Trophoblast cell (in vitro differentiated cells and primary cell): ENCODE results near the gene TMEM198.

Experiments used
- DNase-seq, 2 donors: peaks; one replicate each; pipeline ENCODE4 v3.0.0-alpha.2; 2016
- H2AFZ ChIP-seq: 2 replicates; pipeline ENCODE4 v1.6.1; 2013; ENCODE audit warnings: low read length, moderate library complexity, mild to moderate bottlenecking; ENCODE audit not compliant: insufficient read depth, poor library complexity
- H2AK5ac ChIP-seq: 2 replicates; pipeline ENCODE4 v1.6.1; 2013; ENCODE audit warnings: mild to moderate bottlenecking, low read length
- H2BK120ac ChIP-seq: 2 replicates; pipeline ENCODE4 v1.6.1; 2013; ENCODE audit warnings: low read length, mild to moderate bottlenecking, moderate library complexity; ENCODE audit not compliant: insufficient read depth, poor library complexity
- H2BK12ac ChIP-seq: 2 replicates; pipeline ENCODE4 v1.6.1; 2013; ENCODE audit warnings: mild to moderate bottlenecking, low read length, moderate library complexity
- H2BK5ac ChIP-seq: 2 replicates; pipeline ENCODE4 v1.6.1; 2013; ENCODE audit warnings: low read length, low read depth, moderate library complexity, mild to moderate bottlenecking; ENCODE audit not compliant: poor library complexity
- H3K14ac ChIP-seq: 2 replicates; pipeline ENCODE4 v1.6.1; 2013; ENCODE audit warnings: mild to moderate bottlenecking, low read length
- H3K18ac ChIP-seq: 2 replicates; pipeline ENCODE4 v1.6.1; 2013; ENCODE audit warnings: mild to moderate bottlenecking, low read length
- H3K23ac ChIP-seq: 2 replicates; pipeline ENCODE4 v1.6.1; 2013; ENCODE audit warnings: low read length
- H3K27ac ChIP-seq: 2 replicates; pipeline ENCODE4 v1.5.1; 2013; ENCODE audit warnings: low read depth, mild to moderate bottlenecking, inconsistent platforms, low read length, moderate library complexity
- H3K27me3 ChIP-seq: 2 replicates; pipeline ENCODE4 v1.6.1; 2013; ENCODE audit warnings: inconsistent platforms, mild to moderate bottlenecking, low read length, moderate library complexity; ENCODE audit not compliant: insufficient read depth
- H3K36me3 ChIP-seq, 2 experiments: 1 replicate in 1 of 2; 2 replicates in 1 of 2; pipeline ENCODE4 v1.6.1; 2013; ENCODE audit warnings: low read length in 2 of 2, mild to moderate bottlenecking in 2 of 2, moderate library complexity in 1 of 2; ENCODE audit not compliant: insufficient read depth in 2 of 2, control insufficient read depth in 1 of 2
- H3K4ac ChIP-seq: 2 replicates; pipeline ENCODE4 v1.6.1; 2013; ENCODE audit warnings: low read depth, mild to moderate bottlenecking, low read length, moderate library complexity
- H3K4me1 ChIP-seq, 2 experiments: 1 replicate in 1 of 2; 2 replicates in 1 of 2; pipeline ENCODE4 v1.6.1; 2013; ENCODE audit warnings: low read length in 2 of 2, mild to moderate bottlenecking in 2 of 2, moderate library complexity in 1 of 2; ENCODE audit not compliant: insufficient read depth in 2 of 2, control insufficient read depth in 1 of 2
- H3K4me2 ChIP-seq: 2 replicates; pipeline ENCODE4 v1.6.1; 2013; ENCODE audit warnings: inconsistent platforms, mild to moderate bottlenecking, low read length, moderate library complexity
- H3K4me3 ChIP-seq: 2 replicates; pipeline ENCODE4 v1.5.1; 2013; ENCODE audit warnings: mild to moderate bottlenecking, low read depth, low read length, inconsistent platforms
- H3K79me1 ChIP-seq: one replicate; pipeline ENCODE4 v1.6.1; 2013; ENCODE audit warnings: low read length
- H3K79me2 ChIP-seq: 2 replicates; pipeline ENCODE4 v1.6.1; 2013; ENCODE audit warnings: low read length, mild to moderate bottlenecking; ENCODE audit not compliant: control insufficient read depth, insufficient read depth, poor library complexity
- H3K9ac ChIP-seq: 2 replicates; pipeline ENCODE4 v1.6.1; 2013; ENCODE audit warnings: mild to moderate bottlenecking, low read length
- H3K9me3 ChIP-seq: 2 replicates; pipeline ENCODE4 v1.6.1; 2013; ENCODE audit warnings: low read depth, mild to moderate bottlenecking, control low read depth, inconsistent platforms, low read length; ENCODE audit not compliant: insufficient read depth
- H4K12ac ChIP-seq: 2 replicates; pipeline ENCODE4 v1.6.1; 2013; ENCODE audit warnings: low read depth, mild to moderate bottlenecking, low read length, moderate library complexity
- H4K8ac ChIP-seq: 2 replicates; pipeline ENCODE4 v1.6.1; 2013; ENCODE audit warnings: low read depth, mild to moderate bottlenecking, low read length, moderate library complexity
- H4K91ac ChIP-seq: one replicate; pipeline ENCODE4 v1.6.1; 2013; ENCODE audit warnings: low read depth, mild to moderate bottlenecking, low read length, moderate library complexity
- WGBS: extraction: QIAGEN DNeasy Blood & Tissue Kit; methylation state at CpG from one replicate; pipeline ENCODE4 v1.1.7; 2013; ENCODE audit warnings: missing lambda C conversion rate; ENCODE audit not compliant: insufficient read length, insufficient coverage; ENCODE audit errors: extremely low coverage; 5-methylcytosine and 5-hydroxymethylcytosine counted together

TMEM198 gene

DNA sequence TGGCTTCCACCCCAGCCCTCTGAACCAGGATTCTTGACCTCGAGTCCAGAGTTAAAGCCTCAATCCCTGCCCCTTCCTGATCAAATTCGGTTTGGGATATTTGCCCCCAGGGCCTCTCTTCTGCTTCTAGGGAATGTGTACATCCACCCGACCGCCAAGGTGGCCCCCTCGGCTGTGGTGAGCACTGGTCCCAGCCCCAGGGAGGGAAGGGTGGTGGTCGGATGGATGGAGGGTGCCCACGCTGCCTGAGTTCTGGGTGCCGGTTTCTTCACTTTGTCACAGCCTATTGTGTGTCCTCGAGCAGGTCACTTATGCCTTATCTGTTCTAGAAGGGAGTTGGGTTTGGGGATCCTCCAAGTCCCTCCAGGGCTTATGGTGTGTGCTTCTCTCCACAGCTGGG lies 38.2 kb upstream of the TMEM198 start:
- H4K12ac ChIP-seq, result no peak overlapping the region
- peaks cover 38% of the 10 kb centered on the region in 2 experiments for H3K36me3 ChIP-seq
- no peak overlapping the region for H3K23ac ChIP-seq
- no peaks in the 10 kb centered on the region for H3K79me2 ChIP-seq
- H2AFZ ChIP-seq, result no peak overlapping the region
- no peak for DNase-seq
- no peak overlapping the region for H3K4ac ChIP-seq
- H3K4me3 ChIP-seq, result no peak overlapping the region
- no peaks in the 10 kb centered on the region for H3K9me3 ChIP-seq
- no peak overlapping the region for H2BK12ac ChIP-seq
- H2BK5ac ChIP-seq, result no peak overlapping the region
- no peak overlapping the region for H4K8ac ChIP-seq
- H3K14ac ChIP-seq, result no peak overlapping the region
- H2AK5ac ChIP-seq, result no peak overlapping the region
- H2BK120ac ChIP-seq, result no peak overlapping the region
- peaks cover 14 to 24% of the 10 kb centered on the region in 2 experiments for H3K4me1 ChIP-seq
- no peak overlapping the region for H3K27ac ChIP-seq
- H3K18ac ChIP-seq, result no peak overlapping the region
- no peak overlapping the region for H4K91ac ChIP-seq
- H3K9ac ChIP-seq, result no peak overlapping the region
- H3K27me3 ChIP-seq, result no peaks in the 10 kb centered on the region
- no peak overlapping the region for H3K4me2 ChIP-seq
- no CpG with 5 or more reads among the region's 9 CpGs for WGBS
- peaks cover 5% of the 10 kb centered on the region for H3K79me1 ChIP-seq

DNA sequence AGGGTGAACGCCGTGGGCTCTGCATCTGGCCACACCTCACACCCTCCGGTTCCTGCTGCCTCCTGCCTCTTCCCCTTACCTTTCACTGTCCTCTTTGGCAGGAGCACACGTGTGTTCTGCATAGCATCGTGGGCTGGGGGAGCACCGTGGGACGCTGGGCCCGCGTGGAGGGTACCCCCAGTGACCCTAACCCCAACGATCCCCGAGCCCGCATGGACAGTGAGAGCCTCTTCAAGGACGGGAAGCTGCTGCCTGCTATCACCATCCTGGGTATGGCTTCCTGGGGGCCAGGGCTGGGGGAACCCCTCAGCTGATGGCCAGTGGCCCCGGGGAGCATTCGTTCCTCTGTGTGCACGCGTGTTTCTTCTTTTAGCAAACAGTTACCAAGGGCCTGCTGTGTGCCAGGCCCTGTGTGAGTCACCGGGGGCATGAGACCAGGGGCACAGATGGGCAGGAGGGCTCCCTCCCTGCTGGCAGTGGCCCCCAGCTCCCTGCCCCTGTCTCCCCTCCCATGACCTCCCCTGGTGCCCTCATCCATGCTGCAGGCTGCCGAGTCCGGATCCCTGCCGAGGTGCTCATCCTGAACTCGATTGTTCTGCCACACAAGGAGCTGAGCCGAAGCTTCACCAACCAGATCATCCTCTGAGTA lies 37.6 kb upstream of the TMEM198 start:
- H3K36me3 ChIP-seq, result peaks cover 38% of the 10 kb centered on the region in 2 experiments
- DNase-seq, result no peak
- H3K9ac ChIP-seq, result no peak overlapping the region
- H3K4me1 ChIP-seq, result peaks cover 12 to 19% of the 10 kb centered on the region in 2 experiments
- H4K91ac ChIP-seq, result no peak overlapping the region
- H3K4me2 ChIP-seq, result no peak overlapping the region
- H2AK5ac ChIP-seq, result no peak overlapping the region
- no peak overlapping the region for H3K18ac ChIP-seq
- no peak overlapping the region for H3K23ac ChIP-seq
- H3K4me3 ChIP-seq, result no peak overlapping the region
- H2BK5ac ChIP-seq, result no peak overlapping the region
- no peaks in the 10 kb centered on the region for H3K79me2 ChIP-seq
- H3K14ac ChIP-seq, result no peak overlapping the region
- no peaks in the 10 kb centered on the region for H3K27me3 ChIP-seq
- H3K9me3 ChIP-seq, result peaks cover 1% of the 10 kb centered on the region
- H2BK12ac ChIP-seq, result no peak overlapping the region
- H2BK120ac ChIP-seq, result no peak overlapping the region
- no peak overlapping the region for H3K27ac ChIP-seq
- peaks cover 5% of the 10 kb centered on the region for H3K79me1 ChIP-seq
- no peak overlapping the region for H4K12ac ChIP-seq
- H4K8ac ChIP-seq, result no peak overlapping the region
- H3K4ac ChIP-seq, result no peak overlapping the region
- no CpG with 5 or more reads among the region's 23 CpGs for WGBS
- H2AFZ ChIP-seq, result no peak overlapping the region

DNA sequence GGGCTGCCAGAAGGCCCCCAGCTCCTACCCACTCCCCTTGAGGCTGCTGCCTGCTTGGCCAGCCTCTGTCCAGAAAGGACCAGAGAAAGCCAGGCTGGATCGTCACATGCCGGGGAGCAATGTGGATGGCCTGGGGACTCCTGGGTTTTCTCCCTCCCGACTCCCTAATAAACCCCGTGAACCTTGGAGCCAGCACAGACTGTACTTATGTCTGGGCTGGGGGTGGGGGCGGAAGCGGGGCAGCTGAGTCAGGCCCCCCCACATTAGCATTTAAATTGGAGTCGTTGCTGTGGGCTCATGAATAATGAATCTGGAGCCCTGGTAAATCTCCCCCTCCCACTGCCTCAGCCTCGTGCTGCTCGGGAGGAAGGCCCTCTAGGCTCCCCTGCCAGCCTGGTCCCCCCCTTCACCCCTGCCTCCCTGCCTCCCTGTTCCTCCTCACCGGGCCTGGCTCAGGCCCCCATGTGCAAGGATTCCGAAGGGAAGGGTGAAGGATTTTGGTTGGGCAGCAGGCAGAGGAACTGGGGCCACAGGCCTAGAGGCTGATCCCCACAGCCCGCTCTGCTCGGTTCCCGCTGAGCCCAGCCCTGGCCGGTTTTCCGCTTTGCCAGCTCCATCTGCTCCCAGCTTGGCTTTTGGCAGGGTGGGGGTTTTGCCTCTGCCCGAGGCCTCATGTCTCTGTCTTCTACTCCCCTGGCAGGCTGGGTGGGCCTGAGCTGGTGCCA lies 36.9 kb upstream of the TMEM198 start:
- no peak for DNase-seq
- Histone ChIP-seq H3K14ac (no peak overlapping the region), H3K27ac (no peak overlapping the region), H2AFZ (no peak overlapping the region), H3K4me1 (peaks cover 6 to 12% of the 10 kb centered on the region in 2 experiments), H3K4me2 (no peak overlapping the region), H3K9me3 (peaks cover 4% of the 10 kb centered on the region), H3K36me3 (peaks cover 38% of the 10 kb centered on the region in 2 experiments), H3K4ac (no peak overlapping the region), H4K12ac (no peak overlapping the region), H4K91ac (no peak overlapping the region), H3K79me1 (peaks cover 3% of the 10 kb centered on the region), H2BK12ac (no peak overlapping the region), H2AK5ac (no peak overlapping the region), H3K9ac (no peak overlapping the region), H3K79me2 (no peaks in the 10 kb centered on the region), H2BK120ac (no peak overlapping the region), H3K27me3 (peaks cover 2% of the 10 kb centered on the region), H4K8ac (no peak overlapping the region), H3K4me3 (no peak overlapping the region), H2BK5ac (no peak overlapping the region), H3K23ac (no peak overlapping the region), H3K18ac (no peak overlapping the region)
- no CpG with 5 or more reads among the region's 17 CpGs for WGBS

DNA sequence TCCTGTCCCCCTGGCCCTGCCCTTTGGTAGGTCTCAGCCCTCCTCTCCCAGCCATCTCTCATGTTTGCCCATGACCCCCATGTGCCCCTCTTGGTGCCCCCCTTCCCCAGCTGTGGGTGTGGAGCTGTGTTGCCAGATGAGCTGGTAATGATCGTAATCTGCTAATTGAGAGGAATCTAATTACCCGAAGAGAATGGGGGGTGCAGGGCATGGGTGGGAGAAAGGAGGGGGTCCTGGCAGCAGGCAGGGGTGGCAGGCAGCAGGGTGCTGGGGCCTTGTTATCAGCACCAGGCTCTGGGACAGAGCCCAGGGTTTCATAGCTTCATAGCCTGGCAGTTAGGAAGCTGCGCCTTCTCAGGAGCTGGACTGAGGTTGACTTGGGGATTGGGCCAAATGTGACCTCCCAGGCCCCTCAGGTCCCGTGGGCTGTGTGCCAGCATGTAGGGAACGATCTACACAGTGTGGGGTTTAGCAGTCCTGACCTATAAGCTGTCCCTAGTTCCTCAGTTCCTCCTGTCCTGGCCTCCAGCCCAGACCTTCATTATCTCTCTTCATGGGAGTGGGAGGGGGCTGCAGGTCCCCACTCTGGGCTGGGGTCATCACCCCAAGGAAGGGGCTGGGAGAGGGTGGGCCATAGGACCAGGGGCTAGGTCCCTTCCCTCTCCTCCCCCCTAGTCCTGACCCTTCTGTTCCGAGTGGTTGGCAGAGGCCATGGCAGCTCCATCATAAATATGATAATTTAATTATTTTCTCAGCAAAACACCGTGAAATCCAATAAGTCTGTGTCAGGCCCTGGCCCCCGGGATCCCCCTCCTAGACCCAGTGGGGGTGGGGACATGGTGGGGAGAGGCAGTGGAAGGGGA lies 36.0 kb upstream of the TMEM198 start:
- Histone ChIP-seq H3K27me3 (peaks cover 5% of the 10 kb centered on the region), H3K4ac (no peak overlapping the region), H2BK5ac (no peak overlapping the region), H3K14ac (no peak overlapping the region), H3K9me3 (peaks cover 5% of the 10 kb centered on the region), H2BK12ac (no peak overlapping the region), H3K4me1 (peaks cover 0 to 6% of the 10 kb centered on the region in 2 experiments), H3K79me2 (no peaks in the 10 kb centered on the region), H3K4me3 (no peak overlapping the region), H3K79me1 (no peaks in the 10 kb centered on the region), H2AK5ac (no peak overlapping the region), H3K23ac (no peak overlapping the region), H4K12ac (no peak overlapping the region), H3K18ac (no peak overlapping the region), H4K8ac (no peak overlapping the region), H2AFZ (no peak overlapping the region), H3K36me3 (peaks cover 38% of the 10 kb centered on the region in 2 experiments), H4K91ac (no peak overlapping the region), H3K27ac (no peak overlapping the region), H2BK120ac (no peak overlapping the region), H3K9ac (no peak overlapping the region), H3K4me2 (no peak overlapping the region)
- DNase-seq, result no peak
- no CpG with 5 or more reads among the region's 8 CpGs for WGBS
